Measurements from ENCODE around the gene NUDT1. TPM values are rescaled to one million over a fixed set of nuclear protein-coding genes. Genes with fewer than 3 reads are reported as not detected.

NUDT1 gene
- total RNA-seq, 3 donors from 2014 or later: 6.8 to 20.3 (median 12.4) TPM

DNA sequence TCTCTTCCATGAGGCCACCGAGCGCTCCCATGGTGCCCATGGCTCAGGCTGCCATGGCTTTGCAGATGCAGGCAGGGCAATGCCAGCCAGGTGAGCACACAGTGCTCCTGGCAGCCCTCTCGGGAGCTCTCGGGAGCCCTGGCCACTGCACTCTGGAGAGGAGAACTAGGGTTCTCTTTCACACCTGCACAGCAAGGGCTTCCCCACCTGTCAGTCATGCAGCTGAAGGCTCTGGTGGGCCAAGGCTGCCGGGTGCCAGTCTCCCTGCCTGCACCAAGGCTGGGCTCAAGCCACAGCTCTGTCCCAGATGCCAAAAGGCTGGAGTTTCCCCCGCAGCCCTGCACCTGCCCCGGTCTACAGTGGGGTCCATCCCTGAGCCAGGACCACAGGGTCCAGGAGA is 32.6 kb downstream of the NUDT1 start:
- H3K4me3 ChIP-seq: no peak overlapping the region
- H3K9me3 ChIP-seq: no peaks in the 10 kb centered on the region
- no peak for ATAC-seq
- intact Hi-C loops (cut with DNase I, micrococcal nuclease): no loop called here
- DNase-seq: no peak
- no peaks in the 10 kb centered on the region for H3K4me1 ChIP-seq (ENCODE audit: low read depth)
- H3K36me3 ChIP-seq (ENCODE audit: low read depth): no peaks in the 10 kb centered on the region
- TF ChIP-seq, protein P1, sequence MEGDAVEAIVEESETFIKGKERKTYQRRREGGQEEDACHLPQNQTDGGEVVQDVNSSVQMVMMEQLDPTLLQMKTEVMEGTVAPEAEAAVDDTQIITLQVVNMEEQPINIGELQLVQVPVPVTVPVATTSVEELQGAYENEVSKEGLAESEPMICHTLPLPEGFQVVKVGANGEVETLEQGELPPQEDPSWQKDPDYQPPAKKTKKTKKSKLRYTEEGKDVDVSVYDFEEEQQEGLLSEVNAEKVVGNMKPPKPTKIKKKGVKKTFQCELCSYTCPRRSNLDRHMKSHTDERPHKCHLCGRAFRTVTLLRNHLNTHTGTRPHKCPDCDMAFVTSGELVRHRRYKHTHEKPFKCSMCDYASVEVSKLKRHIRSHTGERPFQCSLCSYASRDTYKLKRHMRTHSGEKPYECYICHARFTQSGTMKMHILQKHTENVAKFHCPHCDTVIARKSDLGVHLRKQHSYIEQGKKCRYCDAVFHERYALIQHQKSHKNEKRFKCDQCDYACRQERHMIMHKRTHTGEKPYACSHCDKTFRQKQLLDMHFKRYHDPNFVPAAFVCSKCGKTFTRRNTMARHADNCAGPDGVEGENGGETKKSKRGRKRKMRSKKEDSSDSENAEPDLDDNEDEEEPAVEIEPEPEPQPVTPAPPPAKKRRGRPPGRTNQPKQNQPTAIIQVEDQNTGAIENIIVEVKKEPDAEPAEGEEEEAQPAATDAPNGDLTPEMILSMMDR (IDR thresholded peaks at IDR 0.05): no peak

DNA sequence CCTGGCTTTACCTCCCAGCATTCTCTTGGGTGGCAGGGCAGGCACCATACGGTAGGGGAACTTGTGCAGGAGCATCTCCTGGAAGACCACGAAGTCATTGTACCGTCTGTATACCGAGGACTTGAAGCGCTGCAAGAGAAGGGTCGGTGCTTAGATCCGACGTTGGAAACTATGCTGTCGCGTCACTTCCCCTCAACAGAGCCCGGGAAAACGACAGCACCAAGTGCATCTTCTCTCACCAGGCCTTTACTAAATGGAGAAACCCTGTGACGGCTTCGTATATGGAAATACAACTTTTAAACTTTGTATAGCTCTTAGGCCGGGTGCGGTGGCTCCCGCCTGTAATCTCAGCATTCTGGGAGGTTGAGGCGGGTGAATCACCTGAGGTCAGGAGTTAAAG is 33.1 kb downstream of the NUDT1 start:
- Histone ChIP-seq H3K4me1 (ENCODE audit: low read depth) (no peaks in the 10 kb centered on the region), H3K36me3 (ENCODE audit: low read depth) (no peaks in the 10 kb centered on the region), H3K4me3 (no peak overlapping the region), H3K9me3 (no peaks in the 10 kb centered on the region)
- ATAC-seq (no peak), DNase-seq (no peak)
- intact Hi-C loops (cut with DNase I, micrococcal nuclease): no loop called here
- TF ChIP-seq, protein P1 (IDR thresholded peaks at IDR 0.05): no peak

DNA sequence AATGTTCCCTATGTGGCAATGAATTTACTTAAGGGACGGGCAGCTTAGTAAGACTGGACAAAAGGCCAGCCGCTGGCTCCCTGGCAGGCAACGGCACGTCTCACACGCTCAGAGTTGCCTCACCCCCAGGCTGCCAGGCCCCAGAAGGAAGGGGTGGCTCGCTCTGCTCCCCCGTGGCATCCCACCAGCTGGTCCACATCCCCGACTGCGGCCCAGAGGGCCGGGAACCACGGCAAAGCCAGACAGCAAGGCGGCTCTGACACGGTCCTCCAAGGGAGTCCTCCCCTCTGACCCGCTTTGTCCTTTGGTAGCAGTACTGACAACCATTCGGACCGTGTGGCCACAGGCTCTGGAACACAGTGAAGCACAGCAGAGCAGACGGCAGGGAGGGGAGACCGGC is 34.1 kb downstream of the NUDT1 start:
- intact Hi-C loops (cut with DNase I, micrococcal nuclease): no loop called here
- H3K4me3 ChIP-seq: no peak overlapping the region
- ATAC-seq (no peak), DNase-seq (no peak)
- TF ChIP-seq, protein P1 (IDR thresholded peaks at IDR 0.05): no peak
- H3K9me3 ChIP-seq: no peaks in the 10 kb centered on the region
- no peaks in the 10 kb centered on the region for H3K4me1 ChIP-seq (ENCODE audit: low read depth)
- H3K36me3 ChIP-seq (ENCODE audit: low read depth): no peaks in the 10 kb centered on the region

DNA sequence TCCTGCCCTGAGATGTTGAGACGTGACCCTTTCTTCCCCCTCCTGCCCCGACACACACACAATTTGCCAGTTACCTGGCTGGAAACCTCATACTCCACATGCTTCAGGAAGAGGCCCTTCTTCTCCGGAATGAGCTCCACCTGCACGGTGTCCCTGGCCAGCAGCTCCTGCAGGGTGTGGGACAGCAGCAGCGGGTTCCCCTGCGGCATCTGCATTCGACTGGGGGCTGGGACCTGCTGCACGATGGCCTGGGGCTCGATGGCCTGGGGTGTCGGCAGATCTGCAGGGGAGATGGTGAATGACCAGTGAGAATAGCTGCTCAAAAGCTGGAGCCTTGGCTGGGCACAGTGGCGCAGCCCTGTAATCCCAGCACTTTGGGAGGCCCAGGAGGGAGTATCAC is 36.0 kb downstream of the NUDT1 start:
- Histone ChIP-seq H3K9me3 (no peaks in the 10 kb centered on the region), H3K4me3 (no peak overlapping the region), H3K4me1 (ENCODE audit: low read depth) (no peaks in the 10 kb centered on the region), H3K36me3 (ENCODE audit: low read depth) (no peaks in the 10 kb centered on the region)
- TF ChIP-seq, protein P1 (IDR thresholded peaks at IDR 0.05): no peak
- no peak for ATAC-seq
- no peak for DNase-seq
- intact Hi-C loops (cut with DNase I, micrococcal nuclease): no loop called here

DNA sequence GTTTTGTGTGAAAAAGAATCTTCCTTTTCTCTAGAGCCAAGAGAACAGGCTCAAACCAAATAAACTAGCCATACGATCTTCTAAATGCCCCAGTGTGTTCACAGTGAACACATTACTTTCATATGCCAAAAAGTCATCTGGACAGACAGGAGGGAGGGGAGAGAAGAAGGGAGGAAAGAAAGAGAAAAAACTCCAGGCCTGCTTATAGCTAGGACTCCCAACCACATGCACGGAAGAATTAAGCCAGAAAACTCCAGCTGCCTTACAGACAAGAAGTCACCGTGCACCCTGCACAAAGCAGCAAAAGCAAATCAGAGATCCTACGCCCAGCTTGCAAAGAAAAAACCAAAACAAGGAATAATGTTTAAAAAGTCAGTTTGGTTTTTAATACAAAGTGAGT is 37.9 kb downstream of the NUDT1 start:
- DNase-seq (no peak), ATAC-seq (no peak)
- Histone ChIP-seq H3K4me1 (ENCODE audit: low read depth) (no peaks in the 10 kb centered on the region), H3K36me3 (ENCODE audit: low read depth) (no peaks in the 10 kb centered on the region), H3K9me3 (no peaks in the 10 kb centered on the region), H3K4me3 (no peak overlapping the region)
- TF ChIP-seq, protein P1 (IDR thresholded peaks at IDR 0.05): no peak
- intact Hi-C loops (cut with DNase I, micrococcal nuclease): no loop called here

DNA sequence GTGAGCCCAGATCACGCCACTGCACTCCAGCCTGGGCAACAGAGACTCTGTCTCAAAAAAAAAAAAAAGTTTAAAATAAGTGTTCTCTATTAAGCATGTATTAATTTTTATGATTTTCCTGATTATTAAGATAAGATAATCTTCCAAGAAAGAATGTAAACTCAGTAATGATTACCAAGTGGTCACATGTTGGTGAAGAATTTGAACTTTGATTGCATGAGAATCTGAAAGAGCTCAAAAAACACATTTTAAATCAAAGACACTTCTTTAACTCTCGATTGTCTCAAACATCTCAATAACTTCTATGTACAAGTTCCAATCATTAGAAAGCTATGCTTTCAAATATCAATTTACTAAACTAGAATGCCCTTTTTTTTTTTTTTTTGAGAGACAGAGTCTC is 38.4 kb downstream of the NUDT1 start:
- ATAC-seq: no peak
- TF ChIP-seq, protein P1 (IDR thresholded peaks at IDR 0.05): no peak
- H3K4me1 ChIP-seq (ENCODE audit: low read depth): no peaks in the 10 kb centered on the region
- no peaks in the 10 kb centered on the region for H3K36me3 ChIP-seq (ENCODE audit: low read depth)
- intact Hi-C loops (cut with DNase I, micrococcal nuclease): no loop called here
- no peak for DNase-seq
- no peak overlapping the region for H3K4me3 ChIP-seq
- no peaks in the 10 kb centered on the region for H3K9me3 ChIP-seq
